GM12878 (cell line): ENCODE measurements around the gene S100A16. TPM values are rescaled to one million over a fixed set of nuclear protein-coding genes. Genes with fewer than 3 reads are reported as not detected.

Experiments
- CEBPZ ChIP-seq: fragments of 150-350 bp; IDR thresholded peaks from 2 replicates; pipeline ENCODE4 v1.6.1; 2016; ENCODE audit warnings: low read depth, low read length
- GABPA ChIP-seq: IDR thresholded peaks from 2 replicates; pipeline ENCODE4 v1.6.1; 2014; ENCODE audit warnings: antibody characterized with exemption, low read depth, mild to moderate bottlenecking, inconsistent platforms
- HSF1 ChIP-seq: fragments of 150-350 bp; IDR thresholded peaks from 2 replicates; pipeline ENCODE4 v1.6.1; 2014; ENCODE audit warnings: mild to moderate bottlenecking, low read depth, low read length
- REST ChIP-seq: IDR thresholded peaks from 2 replicates; pipeline ENCODE4 v1.6.1; 2012; ENCODE audit warnings: mild to moderate bottlenecking, low read depth, low read length
- RUNX3 ChIP-seq: IDR thresholded peaks from 2 replicates; pipeline ENCODE4 v1.6.1; 2012; ENCODE audit warnings: low read length, inconsistent platforms
- ZBTB33 ChIP-seq: fragments of 450-650 bp; IDR thresholded peaks from 2 replicates; pipeline ENCODE4 v1.6.1; 2017; ENCODE audit warnings: mild to moderate bottlenecking
- ZNF622 ChIP-seq: fragments of 450-650 bp; IDR thresholded peaks from 2 replicates; pipeline ENCODE4 v1.6.1; 2017; ENCODE audit warnings: mild to moderate bottlenecking, inconsistent platforms
- polyA plus RNA-seq, 11 experiments: library from polyadenylated mRNA; depleted of rRNA in 4 of 11; unstranded in 6 of 11; stranded (reverse) in 5 of 11; fragments of >200 nt; fragmentation: Nextera tagmentation in 4 of 11; fragmentation: Illumina TruSeq in 1 of 11; extraction: Ambion mirVana in 4 of 11; extraction: Trizol in 1 of 11; gene quantifications; 1 replicate in 1 of 11; 2 replicates in 10 of 11; pipeline versions ENCODE4 v1.2.1 to v1.2.3, GENCODE V29; 2011 to 2016; ENCODE audit warnings: inconsistent platforms in 2 of 11, missing spikeins in 2 of 11, low read depth in 1 of 11
- total RNA-seq, 4 experiments: library from RNA; depleted of rRNA in 3 of 4; stranded (reverse); fragments of >200 nt in 3 of 4; fragmentation: Illumina TruSeq in 1 of 4; extraction: Trizol in 1 of 4; gene quantifications; 2 replicates each; pipeline versions ENCODE4 v1.2.1 to v1.2.3, GENCODE V29; 2013 to 2021

S100A16 gene
- total and polyA plus RNA-seq, 10 of the 15 experiments (the other 5 are each of a cell fraction or from before 2014, with no cell fraction given), result 0.14 to 0.51 (median 0.25) TPM; not detected in 6

GRCh38 chr1:153587314-153587713 is 25.6 kb downstream of the S100A16 start (continued):
- TF ChIP-seq REST (no peak), RUNX3 (no peak), ZBTB33 (no peak), CEBPZ (no peak), GABPA (no peak), HSF1 (no peak), ZNF622 (no peak)
